RWPE2 (cell line): Measurements from ENCODE around the gene MS4A4E.

Source experiments
- ATAC-seq: fragments of 200-7000 bp; cut with Tn5 transposase; 3 replicates; pipeline ENCODE4 v1.9.1; 2021; ENCODE audit warnings: low read depth
- DNase-seq: peaks from one replicate; pipeline ENCODE4 v3.0.0-alpha.2; 2020; ENCODE audit warnings: low spot score
- H3K27ac ChIP-seq: fragments of 450-650 bp; 2 replicates; pipeline ENCODE4 v1.5.1; 2017; ENCODE audit warnings: mild to moderate bottlenecking; ENCODE audit not compliant: poor library complexity, severe bottlenecking
- H3K27me3 ChIP-seq: fragments of 250-450 bp; sonication (Bioruptor Pico); 2 replicates; pipeline ENCODE4 v1.5.1; 2021; ENCODE audit warnings: mild to moderate bottlenecking, moderate library complexity; ENCODE audit not compliant: insufficient read depth, poor library complexity, severe bottlenecking
- H3K36me3 ChIP-seq: fragments of 250-450 bp; sonication (Bioruptor Pico); 2 replicates; pipeline ENCODE4 v1.5.1; 2020; ENCODE audit warnings: low read depth, mild to moderate bottlenecking, moderate library complexity
- H3K4me1 ChIP-seq: fragments of 250-450 bp; sonication (Bioruptor Pico); 2 replicates; pipeline ENCODE4 v1.5.1; 2021; ENCODE audit warnings: mild to moderate bottlenecking, moderate library complexity; ENCODE audit not compliant: insufficient read depth, poor library complexity, severe bottlenecking
- H3K4me3 ChIP-seq: fragments of 250-450 bp; sonication (Bioruptor Pico); 2 replicates; pipeline ENCODE4 v1.5.1; 2021; ENCODE audit warnings: mild to moderate bottlenecking, moderate library complexity; ENCODE audit not compliant: severe bottlenecking
- H3K9me3 ChIP-seq: fragments of 250-450 bp; sonication (Bioruptor Pico); 2 replicates; pipeline ENCODE4 v1.5.1; 2021; ENCODE audit warnings: mild to moderate bottlenecking, moderate library complexity; ENCODE audit not compliant: severe bottlenecking
- TF ChIP-seq, protein P1 (sequence below): fragments of 450-650 bp; IDR thresholded peaks from one replicate; pipeline ENCODE4 v1.5.1; 2017; ENCODE audit warnings: mild to moderate bottlenecking, moderate library complexity; ENCODE audit not compliant: poor library complexity, severe bottlenecking

Gene MS4A4E

DNA sequence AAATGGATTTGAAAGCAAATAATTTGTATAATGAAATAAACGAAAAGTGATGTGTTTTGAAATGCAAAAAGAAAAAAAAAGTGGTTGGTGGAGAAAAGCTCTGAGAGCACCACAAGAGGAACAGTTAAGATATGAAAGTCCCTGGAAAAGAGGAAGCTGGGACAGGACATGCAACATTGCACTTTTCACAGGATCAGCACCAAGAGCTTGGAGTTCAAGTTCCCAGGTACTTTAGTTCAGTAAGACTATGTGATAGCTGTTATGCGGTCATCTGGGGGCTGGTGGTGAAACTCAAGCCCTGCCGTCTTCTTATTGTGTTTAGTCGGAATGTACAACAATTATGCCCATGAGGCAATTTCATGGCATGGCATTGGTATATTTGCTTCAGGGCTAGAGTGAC is 20.5 kb upstream of the MS4A4E start:
- ATAC-seq (no peak), DNase-seq (no peak)
- TF ChIP-seq, protein P1, sequence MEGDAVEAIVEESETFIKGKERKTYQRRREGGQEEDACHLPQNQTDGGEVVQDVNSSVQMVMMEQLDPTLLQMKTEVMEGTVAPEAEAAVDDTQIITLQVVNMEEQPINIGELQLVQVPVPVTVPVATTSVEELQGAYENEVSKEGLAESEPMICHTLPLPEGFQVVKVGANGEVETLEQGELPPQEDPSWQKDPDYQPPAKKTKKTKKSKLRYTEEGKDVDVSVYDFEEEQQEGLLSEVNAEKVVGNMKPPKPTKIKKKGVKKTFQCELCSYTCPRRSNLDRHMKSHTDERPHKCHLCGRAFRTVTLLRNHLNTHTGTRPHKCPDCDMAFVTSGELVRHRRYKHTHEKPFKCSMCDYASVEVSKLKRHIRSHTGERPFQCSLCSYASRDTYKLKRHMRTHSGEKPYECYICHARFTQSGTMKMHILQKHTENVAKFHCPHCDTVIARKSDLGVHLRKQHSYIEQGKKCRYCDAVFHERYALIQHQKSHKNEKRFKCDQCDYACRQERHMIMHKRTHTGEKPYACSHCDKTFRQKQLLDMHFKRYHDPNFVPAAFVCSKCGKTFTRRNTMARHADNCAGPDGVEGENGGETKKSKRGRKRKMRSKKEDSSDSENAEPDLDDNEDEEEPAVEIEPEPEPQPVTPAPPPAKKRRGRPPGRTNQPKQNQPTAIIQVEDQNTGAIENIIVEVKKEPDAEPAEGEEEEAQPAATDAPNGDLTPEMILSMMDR = no peak
- no peak overlapping the region for H3K4me3 ChIP-seq
- H3K9me3 ChIP-seq = no peaks in the 10 kb centered on the region
- H3K36me3 ChIP-seq = no peaks in the 10 kb centered on the region
- peaks cover 15% of the 10 kb centered on the region for H3K27me3 ChIP-seq
- no peaks in the 10 kb centered on the region for H3K4me1 ChIP-seq
- no peak overlapping the region for H3K27ac ChIP-seq

DNA sequence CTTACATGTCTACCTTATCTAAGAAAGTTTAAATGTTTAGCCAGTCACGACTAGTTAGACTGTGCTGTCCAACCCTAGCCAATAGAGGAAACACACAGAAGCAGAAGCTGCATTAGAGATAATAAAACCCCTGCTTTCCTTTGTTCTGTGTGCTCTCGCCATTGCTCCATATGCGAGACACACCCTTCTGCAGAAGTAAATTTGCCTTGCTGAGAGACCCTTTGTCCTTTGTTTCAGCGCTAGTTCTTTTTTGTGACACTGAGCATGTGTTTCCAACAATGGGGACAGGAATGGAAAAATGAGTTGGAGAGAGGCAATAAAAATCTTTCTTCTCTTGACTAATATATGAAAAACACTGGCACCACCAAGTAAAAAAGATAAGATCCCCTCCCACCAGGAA is 18.1 kb upstream of the MS4A4E start:
- no peak overlapping the region for H3K4me3 ChIP-seq
- H3K27ac ChIP-seq = no peak overlapping the region
- no peaks in the 10 kb centered on the region for H3K27me3 ChIP-seq
- H3K9me3 ChIP-seq = no peaks in the 10 kb centered on the region
- DNase-seq (no peak), ATAC-seq (no peak)
- no peaks in the 10 kb centered on the region for H3K4me1 ChIP-seq
- H3K36me3 ChIP-seq = no peaks in the 10 kb centered on the region
- TF ChIP-seq, protein P1 = no peak

DNA sequence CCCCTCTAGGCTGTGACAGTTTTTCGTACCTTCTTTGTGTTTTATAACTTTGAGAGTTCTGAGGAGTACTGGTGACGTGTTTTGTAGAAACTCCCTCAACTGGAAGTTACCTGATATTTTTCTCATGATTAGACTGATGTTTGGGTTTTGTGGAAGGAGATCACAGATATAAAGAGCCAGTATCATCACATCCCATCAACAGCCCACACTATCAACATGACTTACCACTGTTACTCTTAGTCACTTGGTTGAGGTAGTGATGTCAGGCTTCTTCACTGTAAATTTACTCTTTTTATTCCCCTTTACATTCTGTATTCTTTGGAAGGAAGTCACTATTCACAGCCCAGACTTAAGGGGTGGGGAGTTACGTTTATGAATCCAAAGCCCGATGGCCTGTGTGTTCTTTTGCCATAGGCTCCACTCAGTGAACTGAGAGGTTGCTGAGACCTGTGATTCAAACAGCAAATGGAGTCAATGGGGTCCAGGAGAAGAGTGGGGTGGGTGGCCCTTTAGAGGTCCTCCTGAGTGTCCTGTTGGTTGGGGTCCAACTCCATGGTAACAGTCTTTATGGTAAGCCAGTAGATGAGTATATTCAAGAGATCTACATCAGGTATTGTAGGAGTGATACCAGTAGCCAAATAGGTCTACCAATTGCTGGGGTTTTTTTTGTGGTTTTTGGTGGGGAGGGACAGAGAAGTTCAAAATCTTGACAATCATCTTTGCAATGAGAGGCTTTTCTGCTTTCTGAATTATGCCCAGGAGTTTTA is 15.2 kb upstream of the MS4A4E start:
- TF ChIP-seq, protein P1 = no peak
- no peak overlapping the region for H3K27ac ChIP-seq
- H3K4me3 ChIP-seq = no peak overlapping the region
- no peak for DNase-seq
- no peaks in the 10 kb centered on the region for H3K36me3 ChIP-seq
- H3K4me1 ChIP-seq = no peaks in the 10 kb centered on the region
- no peaks in the 10 kb centered on the region for H3K9me3 ChIP-seq
- no peak for ATAC-seq
- no peaks in the 10 kb centered on the region for H3K27me3 ChIP-seq

DNA sequence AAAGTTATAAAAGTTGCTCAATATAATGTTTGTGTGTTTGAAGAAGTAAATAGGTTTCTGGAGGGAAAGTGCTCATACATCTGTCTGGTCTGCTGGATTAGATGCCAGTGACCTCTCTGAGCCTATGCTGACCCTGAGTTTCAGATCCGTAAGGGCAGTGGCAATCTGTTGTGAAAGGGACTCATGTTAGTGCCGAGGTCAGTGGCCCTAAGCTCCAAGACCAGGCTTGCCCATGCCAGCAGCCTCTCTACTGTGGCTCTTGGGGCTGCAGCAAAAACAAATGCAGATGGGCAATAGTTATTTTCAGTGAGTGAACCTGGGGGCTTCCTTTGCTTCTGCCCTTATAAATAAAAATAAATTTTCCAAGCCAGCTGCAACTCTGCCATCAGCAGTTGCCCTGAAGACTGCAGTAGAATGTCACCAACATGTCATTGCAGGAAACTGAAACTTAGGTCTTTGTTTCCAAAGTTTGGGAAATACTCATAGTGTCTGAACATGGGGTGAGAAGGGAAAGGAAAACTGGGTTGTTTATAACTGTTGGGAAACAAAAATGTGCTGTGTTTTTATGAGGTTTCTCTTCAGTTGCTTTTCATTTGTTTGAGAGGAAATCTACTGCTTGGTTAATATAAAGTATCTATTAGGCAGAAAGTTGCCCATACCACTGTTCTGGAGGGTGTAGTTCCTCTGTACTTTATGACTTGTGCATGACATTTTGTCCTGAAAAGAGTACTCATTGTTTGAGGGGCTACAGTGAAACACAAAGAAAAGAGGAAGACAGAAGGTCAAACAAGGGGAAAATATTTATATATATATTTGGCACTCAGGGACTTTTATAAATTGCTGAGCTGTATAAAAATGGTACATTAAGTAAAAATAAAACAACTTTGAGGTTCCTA is 9.5 kb upstream of the MS4A4E start:
- no peak for DNase-seq
- Histone ChIP-seq H3K27ac (no peak overlapping the region), H3K4me1 (no peaks in the 10 kb centered on the region), H3K36me3 (no peaks in the 10 kb centered on the region), H3K4me3 (no peak overlapping the region), H3K27me3 (no peaks in the 10 kb centered on the region), H3K9me3 (no peaks in the 10 kb centered on the region)
- ATAC-seq = no peak
- TF ChIP-seq, protein P1 = no peak
